HG03025 (cell line): Measurements from ENCODE around the gene COMT.
"Not testable (repeated sequence)": the region's sequence is repeated elsewhere in the genome, so short reads cannot be mapped to it uniquely, and the experiment has no call there.

Experiments used
- ATAC-seq: cut with Tn5 transposase; IDR thresholded peaks from one replicate; pipeline ENCODE4 v1.9.1; 2021; ENCODE audit warnings: mild to moderate bottlenecking, moderate library complexity; ENCODE audit not compliant: unreplicated experiment, low FRiP score

COMT gene

GRCh38 chr22:19906864-19907263 is 34.7 kb upstream of the COMT start:
- ATAC-seq, result not testable (repeated sequence)

GRCh38 chr22:19907902-19908301 is 33.7 kb upstream of the COMT start:
- ATAC-seq, result not testable (repeated sequence)

DNA sequence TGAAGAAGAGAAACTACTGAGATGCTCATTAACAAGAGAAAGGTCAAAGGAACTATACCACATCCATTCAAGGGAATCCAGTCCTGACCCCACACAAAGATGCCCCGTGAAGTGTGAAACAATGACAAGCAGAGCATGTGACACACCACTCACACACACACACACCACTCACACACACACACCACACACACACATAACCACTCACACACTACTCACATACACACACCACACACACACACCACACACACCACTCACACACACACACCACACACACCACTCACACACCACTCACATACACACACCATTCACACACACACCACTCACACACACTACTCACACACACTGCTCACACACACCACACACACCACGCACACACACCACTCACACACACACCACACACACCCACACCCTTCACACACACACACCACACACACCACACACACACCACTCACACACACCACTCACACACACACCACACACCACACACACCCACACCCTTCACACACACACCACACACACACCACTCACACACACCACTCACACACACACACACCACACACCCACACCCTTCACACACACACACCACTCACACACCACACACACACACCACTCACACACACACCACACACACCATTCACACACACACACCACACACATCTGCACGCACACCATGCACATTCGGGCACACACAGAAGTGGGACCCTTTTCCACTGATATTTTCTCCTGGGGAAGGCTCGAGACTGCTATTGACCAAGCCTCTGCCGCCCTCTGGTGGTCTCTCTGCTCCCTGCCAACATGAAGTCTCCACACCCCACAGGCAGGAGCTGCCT is 32.0 kb upstream of the COMT start:
- no peak for ATAC-seq

- ATAC-seq, result no peak
These were observed 31.3 kb upstream of the COMT start for GRCh38 chr22:19910180-19910744.

- ATAC-seq, result no peak
These were observed 29.9 kb upstream of the COMT start for GRCh38 chr22:19911540-19912270.

GRCh38 chr22:19912271-19912999 is 29.1 kb upstream of the COMT start:
- no peak for ATAC-seq

GRCh38 chr22:19913337-19913936 is 28.1 kb upstream of the COMT start:
- no peak for ATAC-seq

DNA sequence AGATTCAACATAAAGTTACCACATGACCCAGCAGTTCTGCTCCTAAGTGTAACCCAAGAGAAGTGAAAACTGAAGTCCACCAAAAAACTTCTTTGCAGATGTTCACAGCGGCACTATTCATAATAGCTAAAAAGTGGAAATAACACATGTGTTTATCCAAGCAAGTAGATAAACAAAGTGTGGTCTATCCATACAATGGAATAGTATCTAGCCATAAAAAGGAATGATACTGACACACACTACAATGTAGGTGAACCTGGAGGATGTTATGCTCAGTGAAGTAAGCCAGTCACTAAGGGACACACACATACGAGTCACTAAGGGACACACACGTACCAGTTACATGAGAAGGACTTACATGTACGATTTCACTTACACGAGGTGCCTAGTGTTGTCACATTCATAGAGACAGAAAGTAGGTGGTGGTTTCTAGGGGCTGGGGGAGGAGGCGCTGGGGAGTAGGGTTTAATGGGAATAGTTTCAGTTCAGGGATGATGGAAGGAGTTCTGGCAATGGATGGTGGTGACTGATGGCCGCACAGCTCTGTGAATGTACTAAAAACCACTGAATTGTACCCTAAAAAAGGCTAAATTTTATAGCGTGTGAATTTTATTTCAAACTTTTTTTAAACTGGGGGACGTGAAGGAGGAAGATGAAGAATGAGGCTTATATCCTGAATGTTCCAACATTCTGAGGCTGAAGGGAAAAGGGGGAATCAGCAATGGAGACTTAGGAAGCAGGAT is 27.2 kb upstream of the COMT start:
- ATAC-seq, result no peak

- ATAC-seq, result no peak
These were observed 26.2 kb upstream of the COMT start for GRCh38 chr22:19915287-19915954.

DNA sequence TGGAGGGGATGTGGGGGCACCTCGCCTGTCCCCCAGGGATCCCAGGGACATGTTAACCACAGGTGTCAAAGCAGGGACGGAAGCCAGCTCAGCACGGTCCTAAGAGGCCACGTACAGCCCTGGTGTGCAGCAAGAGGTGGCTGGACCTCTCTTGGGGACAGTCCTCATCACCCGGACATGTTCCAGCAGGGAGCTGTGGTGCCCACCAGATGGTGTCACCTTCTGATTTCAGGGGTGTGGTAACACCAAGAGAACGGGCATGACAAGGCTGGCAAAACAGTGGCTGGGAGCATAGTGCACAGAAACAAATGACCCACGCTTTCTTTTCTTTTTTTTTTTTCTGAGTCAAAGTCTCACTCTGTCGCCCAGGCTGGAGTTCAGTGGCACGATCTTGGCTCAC is 25.6 kb upstream of the COMT start:
- ATAC-seq, result no peak

DNA sequence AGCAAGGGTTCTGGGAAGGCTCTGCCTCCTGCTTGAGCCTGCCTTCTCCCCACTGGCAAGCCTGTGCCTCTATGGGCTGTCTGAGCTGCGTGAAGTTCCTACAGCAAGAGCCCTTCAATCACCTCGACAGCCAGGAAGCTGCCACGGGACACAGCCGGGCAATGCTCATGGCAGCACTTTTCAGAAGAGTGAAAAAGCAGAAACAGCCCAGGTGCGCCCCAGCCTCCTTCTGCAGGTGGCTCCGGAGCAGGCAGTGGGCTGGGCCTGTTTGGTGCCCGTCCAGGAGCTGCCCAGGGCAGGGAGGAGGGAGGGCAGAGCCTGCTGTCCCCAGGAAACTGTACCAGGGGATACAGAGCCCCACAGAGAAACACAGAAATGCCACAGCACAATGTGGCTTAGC is 24.6 kb upstream of the COMT start:
- no peak for ATAC-seq

- no peak for ATAC-seq
These were observed 24.0 kb upstream of the COMT start for GRCh38 chr22:19917389-19918138.

DNA sequence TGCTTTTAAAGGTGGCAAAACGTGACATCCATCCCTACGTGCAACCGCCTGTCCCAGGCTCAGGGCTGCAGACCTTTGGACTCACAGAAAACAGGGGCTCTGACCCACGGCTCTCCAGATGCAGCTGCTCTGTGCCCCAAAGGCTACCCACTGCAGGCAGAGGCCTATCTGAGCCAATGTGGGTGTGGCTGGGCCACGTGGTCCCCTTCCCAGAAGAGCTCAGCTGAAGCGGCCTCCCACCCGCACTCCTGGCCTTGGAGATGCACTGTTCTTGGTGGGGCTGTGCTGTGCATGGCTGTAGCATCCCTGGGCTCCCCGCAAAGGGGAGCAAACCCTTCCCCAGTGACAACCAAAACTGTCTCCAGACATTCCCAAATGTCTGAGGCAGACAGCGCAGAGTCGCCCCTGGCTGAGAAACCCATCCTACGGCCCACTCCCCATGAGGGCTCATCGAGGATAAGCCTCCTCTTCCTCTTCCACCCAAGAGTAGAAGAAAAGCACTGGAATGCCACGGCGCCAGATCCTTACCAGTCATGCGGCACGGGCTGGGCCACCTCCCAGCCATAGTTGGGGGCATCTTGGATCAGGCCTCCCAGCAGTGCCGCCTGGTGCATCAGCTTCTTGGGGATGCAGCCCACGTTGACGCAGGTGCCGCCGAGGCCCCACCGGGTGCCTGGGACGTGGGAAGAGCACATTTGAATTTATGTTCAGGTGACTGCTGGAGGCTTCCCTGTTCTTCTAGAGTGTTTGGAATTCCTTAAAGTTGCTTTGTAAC is 23.1 kb upstream of the COMT start:
- ATAC-seq, result no peak

DNA sequence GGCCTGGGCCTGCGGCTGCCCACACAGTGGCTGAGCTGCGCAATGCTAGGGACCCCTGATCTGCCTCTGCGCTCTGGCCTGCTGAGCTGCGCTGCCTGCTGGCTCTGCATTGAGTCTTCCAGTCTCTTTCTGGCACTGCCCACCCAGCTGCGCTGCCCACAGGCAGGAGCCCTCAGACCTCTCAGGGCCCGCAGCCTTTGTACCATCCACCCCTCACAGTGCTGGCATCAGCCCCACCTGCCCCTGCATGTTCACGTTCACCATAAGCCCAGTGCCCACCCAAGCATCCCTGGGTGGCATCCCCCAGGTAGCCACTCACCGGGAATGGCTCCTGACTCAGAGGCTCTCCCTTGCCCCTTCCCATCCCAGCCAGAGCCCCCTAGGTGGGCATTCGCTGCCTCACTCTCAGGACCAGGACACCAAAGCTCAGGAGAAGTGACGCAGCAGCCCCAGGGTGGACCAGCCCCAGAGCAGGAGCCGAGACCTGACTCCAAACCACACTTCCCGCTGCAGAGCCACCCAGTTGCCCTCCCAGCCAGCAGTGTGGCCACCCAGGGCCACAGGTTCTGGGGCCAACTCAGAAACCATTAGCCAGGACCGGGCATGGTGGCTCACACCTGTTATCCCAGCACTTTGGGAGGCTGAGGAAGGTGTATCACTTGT is 21.7 kb upstream of the COMT start:
- no peak for ATAC-seq

DNA sequence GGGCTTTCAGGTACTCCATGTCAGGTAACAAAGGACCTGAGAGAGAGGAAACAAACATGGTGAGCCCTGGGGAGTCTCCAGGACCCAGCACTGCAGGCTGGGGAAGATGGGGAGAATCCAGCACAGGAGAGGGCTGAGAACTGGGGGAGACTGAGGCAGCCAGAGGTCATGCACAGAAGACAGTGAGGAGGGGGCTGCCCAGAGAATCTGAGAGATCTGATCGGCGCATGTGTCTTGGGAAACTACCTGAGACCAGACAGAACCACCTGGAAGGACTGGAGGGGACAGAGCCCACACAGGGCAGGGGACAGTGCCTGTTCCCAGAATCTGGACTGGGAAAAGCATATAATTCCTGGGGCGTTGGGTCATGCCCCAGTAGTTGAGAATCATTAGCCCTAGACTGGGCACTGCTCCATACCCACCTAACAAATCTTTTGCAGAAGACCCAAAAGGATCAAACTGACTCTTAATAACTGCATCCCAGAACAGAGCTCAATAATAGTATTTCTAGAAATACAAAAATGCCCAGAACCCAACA is 20.0 kb upstream of the COMT start:
- no peak for ATAC-seq

GRCh38 chr22:19923914-19924513 is 17.6 kb upstream of the COMT start:
- ATAC-seq, result no peak

DNA sequence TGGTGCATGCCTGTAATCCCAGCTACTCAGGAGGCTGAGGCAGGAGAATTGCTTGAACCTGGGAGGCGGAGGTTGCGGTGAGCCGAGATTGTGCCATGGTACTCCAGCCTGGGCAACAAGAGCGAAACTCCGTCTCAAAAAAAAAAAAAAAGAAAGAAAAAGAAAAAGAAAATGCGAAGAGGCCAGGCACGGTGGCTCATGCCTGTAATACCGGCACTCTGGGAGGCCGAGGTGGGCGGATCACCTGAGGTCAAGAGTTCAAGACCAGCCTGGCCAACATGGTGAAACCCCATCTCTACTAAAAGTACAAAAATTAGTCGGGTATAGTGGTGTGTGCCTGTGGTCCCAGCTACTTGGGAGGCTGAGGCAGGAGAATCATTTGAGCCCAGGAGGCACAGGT is 15.5 kb upstream of the COMT start:
- not testable (repeated sequence) for ATAC-seq
